Germinal center (tissue), 1 donor: ENCODE measurements around the gene OR5C1.
A peak's percentile ranks its signal among the peaks of the same experiment; 100 is the strongest.
"Not testable (repeated sequence)": the region's sequence is repeated elsewhere in the genome, so short reads cannot be mapped to it uniquely, and the experiment has no call there.

Experiments
- DNase-seq: peaks from one replicate; pipeline ENCODE4 v3.0.0; 2012; ENCODE audit warnings: mixed read lengths, low spot score

Gene OR5C1

DNA sequence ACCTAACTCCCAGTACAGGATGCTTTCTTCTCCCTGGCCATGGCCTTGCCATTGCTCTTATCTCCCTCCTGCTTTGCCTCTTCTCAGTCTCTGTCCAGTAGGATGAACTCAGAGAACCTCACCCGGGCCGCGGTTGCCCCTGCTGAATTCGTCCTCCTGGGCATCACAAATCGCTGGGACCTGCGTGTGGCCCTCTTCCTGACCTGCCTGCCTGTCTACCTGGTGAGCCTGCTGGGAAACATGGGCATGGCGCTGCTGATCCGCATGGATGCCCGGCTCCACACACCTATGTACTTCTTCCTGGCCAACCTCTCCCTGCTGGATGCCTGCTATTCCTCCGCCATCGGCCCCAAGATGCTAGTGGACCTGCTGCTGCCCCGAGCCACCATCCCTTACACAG is at the start of gene OR5C1:
Gene OR5C1, plus strand, starts transcription at position 103 of the 400 bp plus-strand sequence. Its CDS starts 0 bp downstream, at position 103.
- DNase-seq: no peak

DNA sequence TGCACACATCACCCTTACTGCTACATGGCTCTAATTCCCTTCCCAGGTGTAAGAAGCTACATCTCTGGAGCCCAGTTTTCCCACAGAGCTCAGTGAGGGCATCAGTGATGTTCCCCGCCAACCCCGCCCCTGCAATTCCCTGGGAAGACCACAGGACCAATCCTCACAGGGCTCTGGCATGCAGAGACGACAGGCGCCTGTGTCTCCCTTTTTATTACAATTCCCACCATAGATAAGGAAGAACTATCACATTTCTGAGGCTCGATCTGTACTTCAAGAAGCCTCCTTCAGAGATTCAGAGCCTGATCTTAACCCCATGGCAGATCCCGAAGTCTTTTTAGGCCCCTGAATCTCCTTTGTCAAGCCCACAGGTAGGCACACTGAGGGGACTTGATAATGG is 46.7 kb upstream of the OR5C1 start, which contains the start of gene OR1L6:
Gene OR1L6, plus strand, starts transcription at position 301 of the 400 bp plus-strand sequence. CDS start 7,545 bp downstream, outside the sequence.
- no peak for DNase-seq

DNA sequence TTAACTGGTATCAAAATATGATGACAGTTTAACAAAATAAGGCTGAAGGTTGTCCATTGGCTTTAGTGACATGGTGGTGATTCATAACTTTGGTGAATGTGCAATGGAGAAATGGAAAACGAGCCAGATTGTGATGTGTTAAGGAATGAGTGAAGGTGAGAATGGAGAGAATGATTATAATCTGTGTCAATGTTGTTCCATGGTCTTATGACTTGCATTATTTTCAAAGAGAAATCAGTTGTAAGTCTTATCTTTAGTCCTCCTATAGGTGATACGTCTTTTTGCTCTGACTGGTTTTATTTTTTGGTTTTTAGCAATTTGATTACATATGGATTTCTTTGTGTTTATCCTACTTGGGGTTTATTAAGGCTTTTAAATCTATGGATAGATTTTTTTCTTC is 33.9 kb upstream of the OR5C1 start:
- no peak for DNase-seq

DNA sequence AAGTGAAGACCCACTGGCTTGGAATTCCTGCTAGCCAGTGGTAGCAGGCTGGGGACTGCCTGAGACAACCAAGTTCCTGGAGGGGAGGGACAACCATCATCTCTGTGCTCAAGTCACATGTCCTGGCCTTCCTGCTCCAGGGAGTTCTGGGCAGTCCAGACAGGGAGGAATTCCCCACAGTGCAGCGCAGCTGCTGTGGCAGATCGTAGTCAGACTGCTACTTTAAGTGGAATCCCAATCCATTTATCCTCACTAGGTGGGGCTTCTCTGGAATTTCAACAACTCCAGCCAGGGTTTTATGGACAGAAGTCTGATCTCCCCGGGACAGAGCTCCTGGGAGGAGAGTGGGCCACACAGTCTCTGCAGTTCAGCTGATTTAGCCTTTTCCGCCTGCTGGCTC is 20.9 kb upstream of the OR5C1 start:
- no peak for DNase-seq

DNA sequence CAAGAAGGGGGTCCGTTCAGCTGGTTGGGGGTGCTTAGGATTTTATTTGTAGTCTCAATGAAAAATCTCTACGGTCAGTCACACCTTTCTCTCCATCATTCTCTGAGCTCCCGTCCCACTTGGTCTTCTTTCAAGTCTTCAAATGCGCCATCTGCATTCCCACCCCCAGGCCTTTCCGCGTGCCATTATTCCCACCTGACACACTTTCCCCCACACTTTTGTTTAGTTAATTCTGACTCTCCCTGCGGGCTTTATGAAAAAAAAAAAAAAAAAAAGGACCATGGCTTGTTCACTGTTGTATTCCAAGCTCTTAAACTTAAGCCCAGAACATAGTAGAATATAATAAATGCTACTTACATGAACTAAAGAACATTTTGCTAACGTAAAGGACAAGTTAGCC is 11.7 kb upstream of the OR5C1 start:
- no peak for DNase-seq

DNA sequence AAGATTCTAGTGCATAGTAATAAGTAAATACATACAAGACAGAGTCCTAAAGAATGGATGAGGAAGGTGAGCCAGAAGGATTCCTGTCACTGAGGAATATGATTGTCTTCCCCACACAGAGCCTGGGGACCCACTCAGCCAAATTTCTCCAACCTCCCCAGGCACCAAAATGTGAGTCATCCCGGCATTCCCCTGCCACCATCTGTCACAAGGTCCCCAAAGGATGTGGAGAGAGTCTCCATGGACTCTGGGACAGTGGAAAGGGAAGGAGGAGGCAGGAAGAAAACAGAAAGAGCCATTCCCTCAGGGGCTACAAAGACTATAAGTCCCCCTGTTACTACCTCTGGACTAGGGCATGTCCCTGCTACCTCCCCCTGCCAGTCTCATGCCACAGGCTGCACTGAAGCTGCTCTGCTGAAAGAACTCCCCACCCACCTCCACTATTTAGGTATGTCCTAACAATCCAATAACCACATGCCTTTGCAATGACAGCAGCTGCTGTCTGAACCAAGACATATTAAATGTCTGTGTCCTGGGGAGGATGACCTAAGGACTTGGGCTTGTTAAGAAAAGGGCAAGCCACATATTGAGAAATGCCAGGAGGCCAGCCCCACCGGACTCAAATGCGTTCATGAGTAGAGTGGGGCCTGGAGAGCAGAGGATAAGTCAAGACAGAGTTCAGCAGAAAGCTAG is 10.7 kb upstream of the OR5C1 start:
- DNase-seq: no peak

DNA sequence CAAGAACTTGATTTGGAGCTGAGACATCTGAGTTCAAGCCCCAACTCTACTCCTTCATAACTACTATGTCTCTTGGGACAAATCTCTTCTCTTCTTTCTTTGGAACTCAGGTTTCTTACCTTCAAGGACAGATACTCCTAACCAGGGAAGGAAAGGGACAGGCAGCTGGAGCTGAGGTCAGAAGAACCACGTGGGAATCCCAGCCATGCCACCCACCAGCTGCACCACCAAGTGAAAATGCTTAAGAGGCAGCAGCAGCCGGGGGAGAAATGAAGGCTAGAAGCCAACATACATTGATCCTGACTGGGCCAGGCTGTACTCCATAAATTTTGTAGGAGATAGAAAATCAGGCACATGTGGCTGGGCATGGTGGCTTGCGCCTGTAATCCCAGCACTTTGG is 9.6 kb upstream of the OR5C1 start:
- DNase-seq: no peak

DNA sequence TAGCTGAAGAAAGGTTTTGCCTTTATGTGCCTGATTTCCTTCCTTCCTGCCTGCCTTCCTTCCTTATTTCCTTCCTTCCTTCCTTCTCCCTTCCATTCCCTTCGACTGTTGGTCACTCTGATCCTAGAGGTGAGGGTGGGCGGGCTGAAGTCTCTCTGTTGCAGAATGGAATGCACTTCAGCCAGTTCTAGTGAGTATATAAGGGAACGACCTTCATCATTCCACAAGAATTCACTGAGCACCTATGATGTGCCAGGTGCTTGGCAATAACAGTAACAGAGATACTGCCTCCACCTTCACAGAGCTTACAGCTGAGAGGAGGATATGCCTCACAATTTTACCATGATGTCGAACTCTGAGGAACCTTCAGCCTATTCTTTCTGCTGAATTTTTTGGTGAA is 8.7 kb upstream of the OR5C1 start:
- no peak for DNase-seq

DNA sequence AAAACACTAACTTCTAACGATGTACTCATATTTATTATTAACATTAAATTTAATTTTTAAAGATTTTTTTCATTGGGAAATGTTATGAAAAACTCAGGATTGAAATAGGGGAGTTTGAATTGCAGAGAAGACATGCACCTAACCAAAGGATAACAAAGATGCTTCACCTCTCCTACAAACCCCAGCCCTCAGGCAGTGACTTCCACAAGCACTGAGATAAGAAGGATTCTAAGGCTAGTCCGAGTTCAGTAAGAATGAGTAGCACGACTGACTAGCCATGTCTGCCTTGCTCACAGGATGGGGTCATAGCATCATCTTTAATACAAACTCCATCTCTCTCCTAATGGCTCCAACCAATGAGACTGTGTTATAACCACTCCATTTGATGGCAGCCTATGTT is 7.1 kb upstream of the OR5C1 start:
- no peak for DNase-seq

DNA sequence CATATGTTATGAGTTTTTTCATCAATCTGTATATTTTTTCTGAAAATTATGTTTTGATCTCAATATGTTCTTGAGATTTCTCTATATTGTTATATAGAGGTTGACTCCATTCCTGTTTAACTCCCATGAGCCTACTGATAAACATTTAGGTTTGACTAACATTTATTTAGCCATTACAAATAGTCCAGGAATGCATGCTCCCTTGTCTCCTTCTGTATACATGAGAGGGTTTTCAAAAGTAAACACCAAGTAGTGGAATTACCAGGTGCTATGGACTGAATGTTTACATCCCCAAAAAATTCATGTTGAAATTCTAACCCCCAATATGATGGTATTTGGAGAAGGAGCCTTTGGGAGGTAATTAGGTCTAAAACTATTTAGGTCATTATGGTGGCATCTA is 3.5 kb upstream of the OR5C1 start:
- no peak for DNase-seq

DNA sequence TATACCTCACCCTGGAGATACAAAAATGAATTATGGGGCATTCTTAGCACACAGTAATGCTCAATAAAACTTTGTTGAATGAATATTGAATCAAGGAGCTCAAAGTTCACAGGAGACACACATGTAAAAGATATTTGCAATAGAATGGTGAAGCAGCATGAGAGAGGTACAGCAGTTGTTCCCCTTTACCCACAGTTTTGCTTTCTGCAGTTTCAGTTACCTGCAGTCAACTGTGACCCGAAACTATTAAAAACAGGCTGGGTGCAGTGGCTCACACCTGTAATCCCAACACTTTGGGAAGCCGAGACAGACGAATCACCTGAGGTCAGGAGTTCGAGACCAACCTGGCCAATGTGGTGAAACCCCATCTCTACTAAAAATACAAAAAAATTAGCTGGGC is 2.4 kb upstream of the OR5C1 start:
- no peak for DNase-seq

DNA sequence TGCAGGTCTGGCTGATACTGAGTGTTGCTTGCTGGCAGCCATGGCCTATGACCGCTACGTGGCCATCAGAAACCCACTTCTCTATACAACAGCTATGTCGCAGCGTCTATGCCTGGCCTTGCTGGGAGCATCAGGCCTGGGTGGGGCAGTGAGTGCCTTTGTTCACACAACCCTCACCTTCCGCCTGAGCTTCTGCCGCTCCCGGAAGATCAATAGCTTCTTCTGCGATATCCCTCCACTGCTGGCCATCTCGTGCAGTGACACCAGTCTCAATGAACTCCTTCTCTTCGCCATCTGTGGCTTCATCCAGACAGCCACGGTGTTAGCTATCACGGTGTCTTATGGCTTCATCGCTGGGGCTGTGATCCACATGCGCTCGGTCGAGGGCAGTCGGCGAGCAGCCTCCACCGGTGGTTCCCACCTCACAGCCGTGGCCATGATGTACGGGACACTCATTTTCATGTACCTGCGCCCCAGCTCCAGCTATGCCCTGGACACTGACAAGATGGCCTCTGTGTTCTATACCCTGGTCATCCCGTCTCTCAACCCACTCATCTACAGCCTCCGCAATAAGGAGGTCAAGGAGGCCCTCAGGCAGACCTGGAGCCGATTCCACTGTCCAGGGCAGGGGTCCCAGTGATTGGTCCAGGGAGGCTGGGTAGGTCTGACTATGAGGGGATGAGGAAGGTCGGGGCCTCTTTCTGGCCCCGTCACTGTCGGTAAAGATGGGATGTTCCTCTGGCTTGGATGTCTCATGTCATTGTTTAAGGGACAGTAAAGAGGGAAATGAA is 718 bp downstream of the OR5C1 start:
- DNase-seq: no peak

DNA sequence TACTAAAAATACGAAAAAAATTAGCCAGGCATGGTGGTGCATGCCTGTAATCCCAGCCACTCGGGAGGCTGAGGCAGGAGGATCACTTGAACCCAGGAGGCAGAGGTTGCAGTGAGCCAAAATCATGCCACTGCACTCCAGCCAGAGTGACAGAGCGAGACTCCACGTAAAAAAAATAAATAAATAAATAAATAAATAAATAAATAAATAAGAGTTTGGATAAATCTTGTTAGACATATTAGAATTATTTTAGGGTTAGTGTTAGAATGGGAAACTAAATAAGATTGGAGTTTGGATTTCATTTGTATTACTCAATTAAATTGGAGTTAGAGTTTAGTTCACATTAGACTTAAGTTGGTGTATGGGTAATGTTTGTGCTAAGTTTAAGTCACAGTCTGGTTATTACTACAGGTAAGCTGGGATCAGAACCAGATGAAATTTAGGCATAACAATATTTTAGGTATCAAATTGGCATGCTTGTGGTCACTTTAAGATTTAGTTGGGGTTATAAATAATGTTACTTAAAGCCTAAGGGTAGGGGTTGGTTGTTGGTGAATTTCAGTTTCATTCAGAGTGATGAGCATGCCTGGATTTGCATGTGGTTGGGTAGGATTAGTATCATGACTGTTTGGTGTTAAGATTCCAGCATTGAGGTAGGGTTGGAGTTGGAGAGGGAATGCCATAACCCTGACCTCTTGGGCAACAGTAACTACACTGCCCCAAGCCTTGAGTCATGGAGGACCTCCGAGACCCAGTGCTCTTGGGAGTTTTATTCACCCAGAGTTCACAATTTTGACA is 3.3 kb downstream of the OR5C1 start:
- no peak for DNase-seq

DNA sequence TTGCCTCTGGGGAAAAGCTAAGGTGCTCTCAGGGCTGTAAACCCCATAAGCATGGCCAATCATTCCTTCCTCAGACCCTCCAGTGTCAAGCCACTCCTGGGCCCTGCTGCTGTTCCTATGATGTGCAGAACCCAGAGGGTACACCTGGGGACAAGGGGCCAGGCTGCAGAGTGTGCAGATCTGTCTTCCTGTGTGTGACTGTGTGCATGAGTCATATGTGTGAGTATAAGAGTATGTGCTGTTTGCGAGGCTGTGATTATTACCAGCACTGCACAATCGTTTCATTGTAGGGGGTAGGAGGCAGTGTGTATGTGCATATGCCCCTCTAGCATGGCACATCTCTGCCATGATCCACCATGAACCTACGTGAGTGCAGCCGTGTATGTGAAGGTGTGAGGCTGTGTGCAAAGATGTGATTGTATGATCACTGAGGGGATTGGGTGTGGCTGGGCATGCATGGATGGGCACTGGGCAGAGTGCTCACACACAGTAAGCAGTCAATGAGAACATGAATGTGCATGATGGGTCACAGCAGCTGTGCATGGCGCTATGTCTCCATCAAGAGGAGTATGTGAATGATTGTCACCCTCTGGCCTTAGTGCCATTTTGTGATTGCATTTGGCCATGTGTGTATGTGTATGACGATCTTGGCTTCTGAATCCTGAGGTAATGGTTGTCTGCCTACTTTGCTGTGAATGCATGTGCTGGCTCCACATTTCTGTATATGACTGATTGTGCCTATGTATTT is 8.8 kb downstream of the OR5C1 start:
- DNase-seq: no peak

DNA sequence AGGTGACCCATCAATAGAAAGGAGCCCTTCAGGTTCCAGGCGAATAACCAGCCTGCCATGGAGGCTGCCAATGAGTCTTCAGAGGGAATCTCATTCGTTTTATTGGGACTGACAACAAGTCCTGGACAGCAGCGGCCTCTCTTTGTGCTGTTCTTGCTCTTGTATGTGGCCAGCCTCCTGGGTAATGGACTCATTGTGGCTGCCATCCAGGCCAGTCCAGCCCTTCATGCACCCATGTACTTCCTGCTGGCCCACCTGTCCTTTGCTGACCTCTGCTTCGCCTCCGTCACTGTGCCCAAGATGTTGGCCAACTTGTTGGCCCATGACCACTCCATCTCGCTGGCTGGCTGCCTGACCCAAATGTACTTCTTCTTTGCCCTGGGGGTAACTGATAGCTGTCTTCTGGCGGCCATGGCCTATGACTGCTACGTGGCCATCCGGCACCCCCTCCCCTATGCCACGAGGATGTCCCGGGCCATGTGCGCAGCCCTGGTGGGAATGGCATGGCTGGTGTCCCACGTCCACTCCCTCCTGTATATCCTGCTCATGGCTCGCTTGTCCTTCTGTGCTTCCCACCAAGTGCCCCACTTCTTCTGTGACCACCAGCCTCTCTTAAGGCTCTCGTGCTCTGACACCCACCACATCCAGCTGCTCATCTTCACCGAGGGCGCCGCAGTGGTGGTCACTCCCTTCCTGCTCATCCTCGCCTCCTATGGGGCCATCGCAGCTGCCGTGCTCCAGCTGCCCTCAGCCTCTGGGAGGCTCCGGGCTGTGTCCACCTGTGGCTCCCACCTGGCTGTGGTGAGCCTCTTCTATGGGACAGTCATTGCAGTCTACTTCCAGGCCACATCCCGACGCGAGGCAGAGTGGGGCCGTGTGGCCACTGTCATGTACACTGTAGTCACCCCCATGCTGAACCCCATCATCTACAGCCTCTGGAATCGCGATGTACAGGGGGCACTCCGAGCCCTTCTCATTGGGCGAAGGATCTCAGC is 11.6 kb downstream of the OR5C1 start, which contains the start of gene OR1K1:
Gene OR1K1, plus strand, starts transcription at position 58 of the 995 bp plus-strand sequence. Its CDS starts 0 bp downstream, at position 58.
- no peak for DNase-seq

DNA sequence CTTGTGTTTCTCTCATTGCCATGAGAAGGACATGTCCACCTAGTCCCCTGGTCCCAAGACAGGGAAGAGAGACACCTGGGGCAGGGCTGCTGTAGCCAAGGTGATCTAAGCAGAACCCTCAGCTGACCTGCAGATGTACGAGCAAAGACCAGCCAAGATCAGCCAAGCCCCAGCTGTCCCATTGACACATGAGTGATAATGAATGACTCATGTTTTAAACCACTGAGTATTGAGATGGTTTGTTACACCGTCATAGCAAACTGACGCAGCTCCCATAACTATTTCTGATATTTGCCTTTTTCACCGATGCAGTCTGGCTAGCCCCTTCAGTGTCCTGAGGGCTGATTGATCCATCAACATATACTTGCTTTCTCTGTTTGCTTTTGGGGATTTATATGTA is 17.9 kb downstream of the OR5C1 start:
- no peak for DNase-seq

DNA sequence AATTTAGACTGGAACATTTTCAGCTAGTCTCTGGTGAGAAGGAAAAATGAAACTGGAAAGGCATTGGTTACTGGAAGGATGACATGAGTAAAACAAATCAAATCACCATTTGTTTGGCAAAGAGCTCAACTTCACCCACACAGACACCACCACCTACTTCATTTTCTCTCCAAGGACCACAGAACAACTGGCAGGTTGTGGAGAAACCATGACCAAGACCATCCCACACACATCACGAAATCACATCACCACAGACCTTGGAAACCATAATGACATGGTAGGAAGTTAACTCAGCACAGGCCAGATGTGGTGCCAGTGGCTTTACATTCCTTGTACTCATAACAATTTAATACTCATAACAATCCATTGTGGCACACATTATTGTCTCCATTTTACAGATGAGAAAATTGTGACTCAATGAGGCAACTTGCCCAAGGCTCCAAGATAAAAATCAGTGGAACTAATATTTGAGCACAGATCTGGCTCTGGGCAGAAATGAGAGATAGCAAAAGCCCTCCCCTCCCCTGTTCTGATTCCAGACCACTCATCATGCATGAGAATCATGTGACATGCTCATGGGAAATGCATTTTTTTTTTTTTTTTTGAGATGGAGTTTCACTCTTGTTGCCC is 18.7 kb downstream of the OR5C1 start:
- no peak for DNase-seq

DNA sequence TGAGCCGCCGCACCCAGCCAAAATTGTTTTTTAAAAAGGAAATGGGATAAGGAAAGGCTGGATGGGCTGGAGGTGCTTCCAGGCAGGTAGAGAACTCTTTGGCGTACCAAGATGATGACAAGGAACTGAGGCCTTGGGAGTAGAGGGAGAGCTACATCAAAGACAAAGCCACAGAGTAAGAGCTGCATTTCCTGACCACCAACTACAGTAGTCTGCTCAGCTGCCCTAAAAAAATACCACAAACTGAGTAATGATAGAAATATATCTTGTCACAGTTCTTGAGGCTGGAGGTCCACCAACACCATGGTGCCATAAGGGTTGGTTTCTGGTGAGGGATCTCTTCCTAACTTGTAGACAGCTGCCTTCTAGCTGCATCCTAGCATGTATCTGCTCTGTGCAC is 19.4 kb downstream of the OR5C1 start:
- DNase-seq: no peak

DNA sequence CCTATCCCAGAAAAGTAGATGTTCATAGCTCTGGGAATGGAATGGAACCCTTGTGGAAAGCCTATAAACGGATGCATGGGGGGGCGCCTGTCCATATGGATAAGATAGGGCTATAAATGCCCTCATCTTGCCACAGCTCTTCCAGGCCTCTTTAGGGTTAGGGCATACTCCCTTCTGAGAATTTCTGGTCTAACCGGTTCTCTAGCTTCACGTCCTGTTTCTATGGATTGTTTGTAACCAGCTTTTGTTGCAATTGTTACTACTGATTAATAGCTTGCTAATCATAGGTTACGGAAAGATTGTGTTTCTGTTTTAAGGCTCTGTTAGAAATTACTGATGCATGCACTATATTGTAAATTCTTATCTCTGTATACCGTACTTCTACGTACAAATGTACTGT is 20.5 kb downstream of the OR5C1 start:
- not testable (repeated sequence) for DNase-seq

DNA sequence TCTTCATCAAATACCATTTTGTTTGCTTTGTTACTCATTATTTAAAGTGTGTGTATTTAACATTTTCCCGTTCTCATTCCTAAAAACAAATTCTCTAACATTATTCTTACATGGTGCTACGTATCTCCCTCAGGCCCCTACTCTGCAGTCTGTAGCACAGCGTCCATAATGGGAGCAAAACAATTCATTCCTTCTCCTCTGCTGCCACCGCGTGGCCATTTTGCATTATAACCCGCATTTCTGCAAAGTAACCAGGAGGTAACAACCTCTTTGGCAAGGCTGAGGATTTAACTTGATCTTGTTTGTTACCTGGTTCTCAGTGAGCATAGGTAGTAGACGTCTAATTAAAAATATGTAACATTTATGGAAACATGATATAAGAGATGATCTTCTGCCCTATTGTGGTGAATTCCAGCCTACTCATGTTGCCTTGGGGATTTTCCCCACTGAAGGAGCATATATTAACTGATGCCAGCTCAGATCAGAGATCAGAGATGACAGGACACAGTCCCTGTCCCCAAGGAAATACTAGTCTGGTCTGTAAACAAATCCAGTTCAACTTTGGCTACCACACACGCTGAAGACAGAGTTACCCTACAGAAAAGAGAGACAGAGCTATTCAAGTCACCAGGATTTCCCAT is 21.7 kb downstream of the OR5C1 start:
- DNase-seq: peak; percentile 76
